ENCODE measurements around the gene TRAPPC3.

The TRAPPC3 gene

GRCh38 chr1:36128126-36128904, 21.0 kb downstream of the TRAPPC3 start:
- DNase-seq (ENCODE audit: low spot score) (peak; percentile 60), FAIRE-seq (peak; percentile 50)

- FAIRE-seq (no peak), DNase-seq (ENCODE audit: low spot score) (no peak)
Measured at GRCh38 chr1:36126797-36127500, 22.3 kb downstream of the TRAPPC3 start.

- FAIRE-seq, result no peak
- DNase-seq (ENCODE audit: low spot score), result no peak
Measured at GRCh38 chr1:36126005-36126716, 23.1 kb downstream of the TRAPPC3 start.

GRCh38 chr1:36125129-36125991, 23.9 kb downstream of the TRAPPC3 start, which contains the start of gene COL8A2:
COL8A2 (minus strand) TSS chr1:36125222; CDS start chr1:36100242, 24,980 bp downstream.
- no peak for DNase-seq (ENCODE audit: low spot score)
- no peak for FAIRE-seq

GRCh38 chr1:36124404-36125128, 24.7 kb downstream of the TRAPPC3 start:
- DNase-seq (ENCODE audit: low spot score) (no peak), FAIRE-seq (no peak)

GRCh38 chr1:36123356-36123755, 25.9 kb downstream of the TRAPPC3 start:
- FAIRE-seq (no peak), DNase-seq (ENCODE audit: low spot score) (no peak)

- no peak for DNase-seq (ENCODE audit: low spot score)
- no peak for FAIRE-seq
Measured at GRCh38 chr1:36122062-36123030, 26.9 kb downstream of the TRAPPC3 start.

- FAIRE-seq, result no peak
- no peak for DNase-seq (ENCODE audit: low spot score)
Measured at GRCh38 chr1:36119456-36119855, 29.8 kb downstream of the TRAPPC3 start.

GRCh38 chr1:36118447-36119204, 30.7 kb downstream of the TRAPPC3 start:
- DNase-seq (ENCODE audit: low spot score) (no peak), FAIRE-seq (no peak)

- no peak for FAIRE-seq
Measured at GRCh38 chr1:36116901-36117300, 32.4 kb downstream of the TRAPPC3 start.

GRCh38 chr1:36115931-36116330, 33.4 kb downstream of the TRAPPC3 start:
- FAIRE-seq (no peak), DNase-seq (ENCODE audit: low spot score) (no peak)

More at GRCh38 chr1:36116901-36117300, 32.4 kb downstream of the TRAPPC3 start:
- no peak for DNase-seq (ENCODE audit: low spot score)

- no peak for FAIRE-seq
- no peak for DNase-seq (ENCODE audit: low spot score)
Measured at GRCh38 chr1:36115200-36115669, 34.1 kb downstream of the TRAPPC3 start.

- FAIRE-seq (no peak), DNase-seq (ENCODE audit: low spot score) (no peak)
Measured at GRCh38 chr1:36114371-36114770, 34.9 kb downstream of the TRAPPC3 start.

GRCh38 chr1:36112823-36113222, 36.5 kb downstream of the TRAPPC3 start:
- FAIRE-seq, result no peak

GRCh38 chr1:36111151-36111550, 38.1 kb downstream of the TRAPPC3 start:
- DNase-seq (ENCODE audit: low spot score) (no peak), FAIRE-seq (no peak)

More at GRCh38 chr1:36112823-36113222, 36.5 kb downstream of the TRAPPC3 start:
- DNase-seq (ENCODE audit: low spot score), result no peak

GRCh38 chr1:36109041-36109679, 40.1 kb downstream of the TRAPPC3 start:
- FAIRE-seq (no peak), DNase-seq (ENCODE audit: low spot score) (peak; percentile 50)

- FAIRE-seq (no peak), DNase-seq (ENCODE audit: low spot score) (no peak)
Measured at GRCh38 chr1:36108314-36108713, 41.0 kb downstream of the TRAPPC3 start.

- no peak for DNase-seq (ENCODE audit: low spot score)
- no peak for FAIRE-seq
Measured at GRCh38 chr1:36107394-36107793, 41.9 kb downstream of the TRAPPC3 start.
